ENCODE measurements around the gene CD247. TPM values are rescaled to one million over a fixed set of nuclear protein-coding genes. Genes with fewer than 3 reads are reported as not detected.

CD247 gene
- total RNA-seq, 1 experiment from 2014 or later = not detected

DNA sequence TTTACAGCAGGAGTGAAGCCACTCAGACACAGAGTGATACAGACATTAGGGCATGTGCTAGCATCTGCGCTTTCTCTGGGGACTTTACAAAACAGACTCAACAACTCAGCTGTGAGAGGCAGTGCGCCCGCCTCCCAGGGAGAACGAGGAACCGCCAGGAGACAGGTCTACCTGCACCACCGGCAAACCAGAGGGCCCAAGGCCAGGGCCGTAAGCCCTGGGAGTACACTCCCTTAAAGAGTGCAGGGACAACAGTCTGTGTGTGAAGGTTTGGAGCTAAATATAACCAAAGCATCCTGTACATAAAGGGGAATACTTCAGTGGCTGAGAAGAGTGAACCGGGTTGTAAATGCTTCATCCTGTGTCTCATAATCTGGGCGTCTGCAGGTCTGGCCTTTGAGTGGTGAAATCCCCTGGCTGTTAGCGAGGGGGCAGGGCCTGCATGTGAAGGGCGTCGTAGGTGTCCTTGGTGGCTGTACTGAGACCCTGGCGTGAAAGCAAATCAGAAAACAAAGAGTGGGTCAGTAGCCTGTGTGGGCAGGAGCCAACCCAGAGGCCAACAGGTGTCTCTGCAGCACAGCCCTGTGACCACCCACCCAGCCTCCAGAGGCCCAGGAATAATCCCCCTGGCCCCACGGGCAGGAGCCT is 86.9 kb downstream of the CD247 start:
- Histone ChIP-seq H3K79me2 (ENCODE audit: low read length) (no peaks in the 10 kb centered on the region), H3K9ac (ENCODE audit: low read length) (no peak overlapping the region), H3K27ac (ENCODE audit: low read length) (no peak overlapping the region), H3K27me3 (ENCODE audit: low read length) (no peaks in the 10 kb centered on the region), H3K4me3 (ENCODE audit: low read length) (no peak overlapping the region), H3F3A (ENCODE audit: low read length, unreplicated experiment) (no peaks in the 10 kb centered on the region), H3K4me2 (ENCODE audit: low read length) (no peak overlapping the region), H3K9me3 (ENCODE audit: low read length) (no peaks in the 10 kb centered on the region), H3K4me1 (ENCODE audit: insufficient read depth, low read length) (no peaks in the 10 kb centered on the region), H3K9me2 (replicated peaks; ENCODE audit: low read length) (no peaks in the 10 kb centered on the region), H3K36me3 (ENCODE audit: low read depth, low read length) (no peaks in the 10 kb centered on the region), H2AFZ (ENCODE audit: low read length) (no peak overlapping the region), H4K20me1 (ENCODE audit: low read length) (no peaks in the 10 kb centered on the region)
- TF ChIP-seq, protein P1, sequence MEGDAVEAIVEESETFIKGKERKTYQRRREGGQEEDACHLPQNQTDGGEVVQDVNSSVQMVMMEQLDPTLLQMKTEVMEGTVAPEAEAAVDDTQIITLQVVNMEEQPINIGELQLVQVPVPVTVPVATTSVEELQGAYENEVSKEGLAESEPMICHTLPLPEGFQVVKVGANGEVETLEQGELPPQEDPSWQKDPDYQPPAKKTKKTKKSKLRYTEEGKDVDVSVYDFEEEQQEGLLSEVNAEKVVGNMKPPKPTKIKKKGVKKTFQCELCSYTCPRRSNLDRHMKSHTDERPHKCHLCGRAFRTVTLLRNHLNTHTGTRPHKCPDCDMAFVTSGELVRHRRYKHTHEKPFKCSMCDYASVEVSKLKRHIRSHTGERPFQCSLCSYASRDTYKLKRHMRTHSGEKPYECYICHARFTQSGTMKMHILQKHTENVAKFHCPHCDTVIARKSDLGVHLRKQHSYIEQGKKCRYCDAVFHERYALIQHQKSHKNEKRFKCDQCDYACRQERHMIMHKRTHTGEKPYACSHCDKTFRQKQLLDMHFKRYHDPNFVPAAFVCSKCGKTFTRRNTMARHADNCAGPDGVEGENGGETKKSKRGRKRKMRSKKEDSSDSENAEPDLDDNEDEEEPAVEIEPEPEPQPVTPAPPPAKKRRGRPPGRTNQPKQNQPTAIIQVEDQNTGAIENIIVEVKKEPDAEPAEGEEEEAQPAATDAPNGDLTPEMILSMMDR (conservative IDR thresholded peaks at IDR 0.05; ENCODE audit: low read depth, low read length) = no peak
- TF ChIP-seq EZH2 (IDR thresholded peaks at IDR 0.05; ENCODE audit: low read length, unreplicated experiment) = no peak
- no peak for TF ChIP-seq EZH2phosphoT487 (IDR thresholded peaks at IDR 0.05; ENCODE audit: borderline replicate concordance, low read length)
- no peak for DNase-seq
- BruUV-seq (replicated peaks) = no TSS peak
- no peak for ATAC-seq
- POLR2A ChIA-PET (ENCODE audit: unreplicated experiment) = no interaction called here
- intact Hi-C loops (cut with micrococcal nuclease) = no loop called here
- CTCF ChIA-PET = no interaction called here

DNA sequence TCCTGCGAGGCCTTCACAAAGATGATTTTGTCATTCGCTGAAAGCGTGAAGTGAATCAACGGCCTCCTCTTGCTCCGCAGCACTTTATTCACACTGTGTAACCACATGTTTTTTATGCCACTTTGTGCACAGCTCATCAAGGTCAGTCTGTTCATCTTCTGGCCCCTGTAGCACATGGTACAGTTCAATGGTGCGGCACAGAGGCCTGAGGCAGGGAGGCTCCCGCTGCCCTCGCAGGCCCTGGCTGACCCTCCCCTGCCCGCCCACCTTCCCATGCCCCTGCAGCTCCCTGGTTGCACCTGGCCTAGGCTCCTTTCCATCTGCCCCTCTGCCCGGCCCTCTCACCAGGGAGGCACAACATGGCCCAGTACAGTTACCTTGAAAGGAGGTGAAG is 87.5 kb downstream of the CD247 start:
- H3K4me2 ChIP-seq (ENCODE audit: low read length) = no peak overlapping the region
- H3K4me1 ChIP-seq (ENCODE audit: insufficient read depth, low read length) = no peaks in the 10 kb centered on the region
- H2AFZ ChIP-seq (ENCODE audit: low read length) = no peak overlapping the region
- H3K9ac ChIP-seq (ENCODE audit: low read length) = no peak overlapping the region
- CTCF ChIA-PET = no interaction called here
- TF ChIP-seq EZH2 (IDR thresholded peaks at IDR 0.05; ENCODE audit: low read length, unreplicated experiment) = no peak
- TF ChIP-seq, protein P1 (conservative IDR thresholded peaks at IDR 0.05; ENCODE audit: low read depth, low read length) = no peak
- no peak for TF ChIP-seq EZH2phosphoT487 (IDR thresholded peaks at IDR 0.05; ENCODE audit: borderline replicate concordance, low read length)
- H3K36me3 ChIP-seq (ENCODE audit: low read depth, low read length) = no peaks in the 10 kb centered on the region
- H4K20me1 ChIP-seq (ENCODE audit: low read length) = no peaks in the 10 kb centered on the region
- no TSS peak for BruUV-seq (replicated peaks)
- DNase-seq (no peak), ATAC-seq (no peak)
- H3K9me2 ChIP-seq (replicated peaks; ENCODE audit: low read length) = no peaks in the 10 kb centered on the region
- no peaks in the 10 kb centered on the region for H3K27me3 ChIP-seq (ENCODE audit: low read length)
- no peak overlapping the region for H3K27ac ChIP-seq (ENCODE audit: low read length)
- H3K9me3 ChIP-seq (ENCODE audit: low read length) = no peaks in the 10 kb centered on the region
- H3K4me3 ChIP-seq (ENCODE audit: low read length) = no peak overlapping the region
- no peaks in the 10 kb centered on the region for H3K79me2 ChIP-seq (ENCODE audit: low read length)
- no peaks in the 10 kb centered on the region for H3F3A ChIP-seq (ENCODE audit: low read length, unreplicated experiment)
- intact Hi-C loops (cut with micrococcal nuclease) = no loop called here
- POLR2A ChIA-PET (ENCODE audit: unreplicated experiment) = no interaction called here

DNA sequence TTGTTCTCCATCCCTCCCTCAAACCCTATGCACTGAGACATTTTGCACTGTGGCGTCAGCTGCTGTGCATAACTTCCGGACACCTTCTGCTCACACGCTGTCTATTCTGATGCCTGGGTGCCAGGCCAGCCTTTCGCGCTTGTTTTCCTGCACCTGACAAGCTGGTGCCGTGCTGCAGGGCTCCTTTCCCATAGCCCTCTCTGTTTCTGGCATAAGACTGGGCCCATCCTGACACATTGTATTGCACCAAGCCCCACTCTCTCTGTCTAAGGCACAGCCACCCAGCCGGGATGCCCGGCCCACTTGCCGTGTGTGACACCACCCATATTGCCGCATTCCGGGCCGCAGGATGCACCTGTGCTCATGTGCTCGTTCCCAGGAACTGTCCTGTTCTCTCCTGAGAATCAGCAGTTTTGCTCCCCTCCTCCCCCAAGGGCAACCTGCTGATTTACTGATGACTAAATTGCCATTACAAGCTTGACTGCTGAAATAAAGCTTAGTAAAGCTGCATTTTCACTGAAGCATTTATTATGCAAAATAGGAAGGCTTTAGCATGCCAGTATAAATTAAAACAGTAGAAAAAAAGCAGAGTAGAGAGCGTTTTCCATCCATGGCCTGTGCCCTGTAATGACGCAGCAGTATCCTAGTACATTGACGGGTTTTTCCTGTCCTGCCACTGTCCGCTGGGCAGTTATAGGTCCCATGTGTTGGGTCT is 88.0 kb downstream of the CD247 start:
- Histone ChIP-seq H2AFZ (ENCODE audit: low read length) (no peak overlapping the region), H3K27me3 (ENCODE audit: low read length) (no peaks in the 10 kb centered on the region), H3K9ac (ENCODE audit: low read length) (no peak overlapping the region), H3K4me3 (ENCODE audit: low read length) (no peak overlapping the region), H3F3A (ENCODE audit: low read length, unreplicated experiment) (no peaks in the 10 kb centered on the region), H3K79me2 (ENCODE audit: low read length) (no peaks in the 10 kb centered on the region), H3K27ac (ENCODE audit: low read length) (no peak overlapping the region), H3K9me2 (replicated peaks; ENCODE audit: low read length) (no peaks in the 10 kb centered on the region), H3K36me3 (ENCODE audit: low read depth, low read length) (no peaks in the 10 kb centered on the region), H4K20me1 (ENCODE audit: low read length) (no peaks in the 10 kb centered on the region), H3K4me2 (ENCODE audit: low read length) (no peak overlapping the region), H3K9me3 (ENCODE audit: low read length) (no peaks in the 10 kb centered on the region), H3K4me1 (ENCODE audit: insufficient read depth, low read length) (no peaks in the 10 kb centered on the region)
- ATAC-seq (no peak), DNase-seq (no peak)
- POLR2A ChIA-PET (ENCODE audit: unreplicated experiment) = no interaction called here
- BruUV-seq (replicated peaks) = no TSS peak
- CTCF ChIA-PET = no interaction called here
- no peak for TF ChIP-seq EZH2phosphoT487 (IDR thresholded peaks at IDR 0.05; ENCODE audit: borderline replicate concordance, low read length)
- no peak for TF ChIP-seq EZH2 (IDR thresholded peaks at IDR 0.05; ENCODE audit: low read length, unreplicated experiment)
- TF ChIP-seq, protein P1 (conservative IDR thresholded peaks at IDR 0.05; ENCODE audit: low read depth, low read length) = no peak
- intact Hi-C loops (cut with micrococcal nuclease) = no loop called here
